ENCODE data around the gene INSYN2A.

INSYN2A gene, protein sequence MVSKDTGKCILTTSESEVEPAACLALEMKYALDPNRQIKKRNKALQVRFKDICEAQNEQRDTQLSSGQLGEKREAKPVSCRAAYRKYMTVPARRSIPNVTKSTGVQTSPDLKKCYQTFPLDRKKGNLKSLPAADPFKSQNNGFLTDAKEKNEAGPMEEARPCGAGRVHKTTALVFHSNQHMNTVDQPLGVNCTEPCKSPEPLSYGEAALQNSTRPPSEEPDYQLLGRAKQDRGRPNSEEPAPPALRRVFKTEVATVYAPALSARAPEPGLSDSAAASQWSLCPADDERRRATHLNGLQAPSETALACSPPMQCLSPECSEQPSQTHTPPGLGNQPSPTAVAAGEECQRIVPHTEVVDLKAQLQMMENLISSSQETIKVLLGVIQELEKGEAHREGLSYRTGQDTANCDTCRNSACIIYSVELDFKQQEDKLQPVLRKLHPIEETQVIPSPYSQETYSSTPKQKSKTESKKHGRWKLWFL

GRCh38 chr10:127196282-127197153, at the start of gene INSYN2A:
Gene INSYN2A, minus strand, starts transcription at chr10:127196591. Its CDS starts 20,196 bp downstream, at chr10:127176395.
- no peak for DNase-seq

DNA sequence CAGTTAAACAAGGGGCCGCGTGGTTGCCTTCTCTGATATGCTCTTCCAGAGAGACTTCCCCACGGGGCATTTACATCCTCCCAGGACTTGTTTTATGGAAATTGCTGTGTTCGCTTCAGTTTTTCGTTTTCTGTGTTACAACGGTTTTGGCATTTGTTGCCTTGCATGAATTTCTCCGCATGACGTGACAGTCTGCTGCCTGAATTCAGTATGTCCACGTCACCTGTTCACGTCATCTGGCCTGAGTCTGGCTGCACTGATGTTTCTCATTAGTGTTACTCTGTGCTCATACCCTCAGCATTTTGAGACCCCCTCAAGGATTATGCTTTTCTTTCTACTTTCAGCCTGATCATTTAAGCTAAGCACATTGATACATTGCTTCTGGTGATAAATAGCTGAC, 49.1 kb upstream of the INSYN2A start:
- DNase-seq = no peak

- no peak for DNase-seq
Measured at GRCh38 chr10:127243490-127244272, 47.3 kb upstream of the INSYN2A start.

- DNase-seq = no peak
Measured at GRCh38 chr10:127242914-127243313, 46.5 kb upstream of the INSYN2A start.

GRCh38 chr10:127236266-127236665, 39.9 kb upstream of the INSYN2A start:
- no peak for DNase-seq

DNA sequence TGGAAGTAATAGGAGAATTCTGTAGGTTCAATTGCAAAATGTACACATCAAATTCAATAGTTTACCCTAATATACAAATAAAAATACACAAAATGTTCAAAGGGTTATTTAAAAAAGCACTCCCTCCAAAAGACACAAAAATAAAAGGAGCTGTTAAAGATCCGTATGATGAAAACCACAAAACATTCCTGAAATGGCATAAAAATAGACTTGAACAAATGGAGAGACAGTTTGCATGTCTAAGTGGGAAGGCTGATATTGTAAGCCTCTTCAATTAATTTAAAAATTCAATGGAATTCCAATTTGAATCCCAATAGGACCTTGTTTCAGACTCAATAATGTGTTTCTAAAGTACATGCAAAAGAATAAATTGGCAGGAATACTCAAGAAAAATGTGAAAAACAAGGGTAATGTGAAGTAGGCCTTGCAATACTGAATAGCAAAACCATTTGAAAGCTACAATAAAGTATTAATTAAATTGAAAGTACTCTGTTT, 38.0 kb upstream of the INSYN2A start:
- no peak for DNase-seq

DNA sequence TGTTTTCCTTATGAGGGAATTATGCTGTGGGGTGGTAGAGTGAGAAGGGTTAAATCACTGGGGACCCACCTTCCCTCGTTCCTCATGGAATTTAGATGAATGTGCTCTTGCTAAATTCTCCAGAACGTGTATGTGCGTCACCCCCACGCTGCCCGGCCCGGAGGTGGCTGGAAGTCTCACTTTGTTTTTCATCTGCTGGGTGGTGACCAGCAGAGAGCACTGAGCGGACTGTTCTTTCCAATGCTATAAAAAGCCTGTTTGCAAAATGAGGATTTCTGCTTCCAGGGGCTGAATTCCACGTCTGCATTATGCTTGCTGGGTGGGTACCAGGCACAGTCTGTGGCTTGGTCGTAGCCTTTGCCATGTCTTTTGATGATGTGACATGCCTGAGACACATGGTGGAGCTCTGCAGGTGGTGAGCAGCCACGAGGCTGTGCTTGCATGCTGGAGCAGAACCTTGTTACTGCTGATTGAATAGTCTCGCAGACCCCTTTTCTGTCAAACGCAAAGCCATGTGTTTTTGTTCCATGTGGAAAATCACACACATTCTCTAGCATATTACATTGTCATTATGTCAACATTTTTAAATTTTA, 31.9 kb upstream of the INSYN2A start:
- no peak for DNase-seq

GRCh38 chr10:127227663-127228062, 31.3 kb upstream of the INSYN2A start:
- no peak for DNase-seq

- no peak for DNase-seq
Measured at GRCh38 chr10:127227027-127227426, 30.6 kb upstream of the INSYN2A start.

GRCh38 chr10:127221281-127221680, 24.9 kb upstream of the INSYN2A start:
- DNase-seq = no peak

- no peak for DNase-seq
Measured at GRCh38 chr10:127218658-127219057, 22.3 kb upstream of the INSYN2A start.

DNA sequence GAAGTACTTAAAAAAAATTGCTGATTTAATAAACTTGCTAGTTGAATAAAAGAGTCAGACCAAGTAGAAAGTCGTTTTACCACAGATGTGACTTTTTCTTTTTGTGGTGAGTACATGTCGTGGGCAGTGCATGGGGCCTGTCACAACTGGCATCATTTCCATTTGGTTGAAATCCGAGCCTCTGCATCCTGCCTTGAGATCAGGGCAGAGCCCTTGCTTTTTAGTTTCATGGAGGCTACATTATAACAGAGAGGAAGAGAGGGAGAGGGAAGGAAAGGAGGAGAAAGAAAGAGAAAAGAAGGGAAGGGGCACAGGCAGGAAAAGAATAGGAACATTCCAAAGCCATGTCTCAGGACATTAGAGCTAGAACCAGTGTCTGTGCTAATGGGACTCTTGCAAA, 20.4 kb upstream of the INSYN2A start:
- DNase-seq = no peak

DNA sequence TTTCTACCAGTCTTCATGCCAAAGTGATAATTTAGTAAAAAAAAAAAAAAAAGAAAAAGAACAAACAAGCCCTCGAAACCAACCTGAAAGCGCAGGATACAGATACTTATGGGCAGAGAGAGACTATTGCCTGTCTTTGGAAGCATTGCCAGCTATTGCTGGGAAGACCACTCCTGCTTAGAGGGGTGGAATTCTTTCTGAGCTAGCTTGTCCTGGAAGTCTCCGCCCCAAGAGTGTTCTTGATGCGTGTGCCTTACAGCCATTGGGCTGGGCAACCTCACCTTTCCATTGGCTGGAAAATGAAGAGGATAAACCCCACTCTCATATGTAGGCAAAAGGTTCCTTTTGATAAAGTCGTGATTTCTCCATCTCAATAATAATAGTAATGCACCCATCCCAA, 19.9 kb upstream of the INSYN2A start:
- no peak for DNase-seq

GRCh38 chr10:127215866-127216265, 19.5 kb upstream of the INSYN2A start:
- DNase-seq = no peak

GRCh38 chr10:127210936-127211466, 14.6 kb upstream of the INSYN2A start:
- no peak for DNase-seq

DNA sequence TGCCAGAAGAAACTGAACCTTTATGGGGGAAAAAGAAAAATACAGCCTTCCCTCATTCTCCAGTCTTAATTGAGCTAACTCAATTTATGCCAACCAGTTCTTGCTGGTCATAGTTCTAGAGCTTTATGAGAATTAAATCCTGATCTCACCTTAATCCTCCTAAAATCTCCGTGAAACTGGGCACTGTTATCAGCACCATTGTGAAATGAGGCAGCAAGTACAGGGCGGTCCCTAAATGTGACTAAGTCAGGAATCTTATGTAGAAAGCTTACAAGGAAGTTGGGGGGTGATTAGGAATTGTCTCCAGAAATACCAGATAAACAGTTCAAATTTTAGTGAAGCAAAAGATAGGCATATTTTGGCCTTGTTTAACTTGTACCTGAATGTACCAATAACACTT, 10.7 kb upstream of the INSYN2A start:
- no peak for DNase-seq

- no peak for DNase-seq
Measured at GRCh38 chr10:127203067-127203466, 6.7 kb upstream of the INSYN2A start.

GRCh38 chr10:127200646-127201045, 4.3 kb upstream of the INSYN2A start:
- DNase-seq = no peak

GRCh38 chr10:127198721-127199120, 2.3 kb upstream of the INSYN2A start:
- no peak for DNase-seq

- DNase-seq = no peak
Measured at GRCh38 chr10:127198307-127198706, 1.9 kb upstream of the INSYN2A start.

- DNase-seq = no peak
Measured at GRCh38 chr10:127197154-127197432, 702 bp upstream of the INSYN2A start.

DNA sequence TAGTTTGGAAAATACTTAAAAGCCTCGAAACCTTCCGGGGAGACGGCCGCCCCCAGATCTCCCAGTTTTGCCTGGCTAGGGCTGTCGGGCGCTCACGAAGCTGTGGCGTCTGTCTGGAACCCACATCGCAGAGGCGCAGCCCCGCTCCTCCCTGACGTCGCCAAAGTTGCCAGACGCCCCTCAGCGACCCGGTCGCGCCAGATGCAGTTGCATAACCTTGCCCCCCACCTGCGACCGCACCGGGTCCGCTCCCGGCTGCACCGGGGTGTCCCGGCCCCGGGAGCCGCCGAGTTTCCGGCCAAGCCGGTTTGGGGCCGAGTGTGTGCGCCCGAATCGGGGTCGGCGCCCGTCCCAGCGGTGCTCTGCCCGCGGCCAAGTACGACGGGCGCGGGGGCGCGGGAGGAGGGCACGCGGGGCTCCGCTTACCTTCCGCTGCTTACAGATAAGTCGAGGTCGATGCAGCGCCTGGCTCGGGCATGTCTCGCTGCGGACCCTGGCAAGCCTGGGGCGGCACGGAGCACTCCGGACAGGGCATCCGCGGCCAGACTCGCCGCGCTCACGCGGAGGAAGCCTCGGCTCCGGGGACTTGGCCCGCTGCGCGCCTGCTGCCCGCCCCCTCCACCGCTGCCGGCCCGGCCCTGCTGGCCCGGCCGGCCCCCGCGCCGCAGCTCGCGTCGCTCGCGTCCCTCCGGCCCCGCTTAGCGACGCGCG, 665 bp downstream of the INSYN2A start:
- DNase-seq = no peak

Measured in activated CD4-positive, CD25-positive, alpha-beta regulatory T cell (primary cell).